ENCODE results near the gene HOXA6. TPM values are rescaled to one million over a fixed set of nuclear protein-coding genes. Genes with fewer than 3 reads are reported as not detected.

Gene HOXA6
- total and polyA plus RNA-seq, 10 of the 15 experiments (the other 5 are each of a cell fraction or from before 2014, with no cell fraction given), result 0.08 TPM; not detected in 9

DNA sequence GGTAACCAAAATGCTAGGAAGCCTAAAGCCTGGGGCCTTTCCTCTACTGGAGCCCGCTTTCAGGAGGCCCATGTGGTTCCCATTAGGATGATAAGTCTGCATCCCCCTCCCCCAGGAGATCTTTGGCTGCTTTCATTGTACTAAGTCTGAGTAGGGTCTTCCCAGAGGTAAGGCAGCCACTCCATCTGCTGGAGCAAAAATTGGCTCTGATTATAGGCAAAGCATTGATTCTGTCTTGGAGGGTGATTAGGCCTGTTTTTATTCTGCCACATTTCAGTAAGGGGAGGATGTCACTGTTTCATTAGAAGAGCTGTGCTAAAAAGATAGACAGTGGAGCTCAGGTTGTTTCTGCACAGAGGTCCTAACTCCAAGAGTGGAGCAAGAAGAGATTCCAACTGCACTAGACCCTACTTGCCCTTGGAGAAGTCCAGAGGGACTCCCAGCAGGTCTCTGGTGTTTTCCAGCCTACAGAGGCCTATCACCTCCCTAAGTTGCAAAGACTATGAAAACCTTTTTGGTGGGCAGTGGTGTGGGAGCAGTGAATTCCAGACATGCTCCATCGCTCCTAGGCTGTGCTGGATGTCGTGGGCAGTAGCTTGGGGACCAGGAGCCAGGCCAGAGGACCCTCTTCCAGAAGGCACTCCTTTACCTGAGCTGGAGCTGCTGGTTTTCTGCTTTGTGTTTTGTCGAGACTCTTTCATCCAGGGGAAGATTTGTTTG is 37.9 kb downstream of the HOXA6 start (continued):
- TF ChIP-seq, protein P1, sequence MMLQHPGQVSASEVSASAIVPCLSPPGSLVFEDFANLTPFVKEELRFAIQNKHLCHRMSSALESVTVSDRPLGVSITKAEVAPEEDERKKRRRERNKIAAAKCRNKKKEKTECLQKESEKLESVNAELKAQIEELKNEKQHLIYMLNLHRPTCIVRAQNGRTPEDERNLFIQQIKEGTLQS (IDR thresholded peaks at IDR 0.05; ENCODE audit: borderline replicate concordance, extremely low read depth, low read depth, low read length), result no peak
- TF ChIP-seq CHD4 (IDR thresholded peaks at IDR 0.05) (no peak), RB1 (IDR thresholded peaks at IDR 0.05; ENCODE audit: borderline replicate concordance) (no peak), MYB (IDR thresholded peaks at IDR 0.05; ENCODE audit: borderline replicate concordance, low read depth, low read length) (no peak), SREBF1 (IDR thresholded peaks at IDR 0.05; ENCODE audit: low read length) (no peak), MTA2 (IDR thresholded peaks at IDR 0.05; ENCODE audit: low read depth) (no peak), HDGF (IDR thresholded peaks at IDR 0.05) (no peak)
- TF ChIP-seq, protein P2, sequence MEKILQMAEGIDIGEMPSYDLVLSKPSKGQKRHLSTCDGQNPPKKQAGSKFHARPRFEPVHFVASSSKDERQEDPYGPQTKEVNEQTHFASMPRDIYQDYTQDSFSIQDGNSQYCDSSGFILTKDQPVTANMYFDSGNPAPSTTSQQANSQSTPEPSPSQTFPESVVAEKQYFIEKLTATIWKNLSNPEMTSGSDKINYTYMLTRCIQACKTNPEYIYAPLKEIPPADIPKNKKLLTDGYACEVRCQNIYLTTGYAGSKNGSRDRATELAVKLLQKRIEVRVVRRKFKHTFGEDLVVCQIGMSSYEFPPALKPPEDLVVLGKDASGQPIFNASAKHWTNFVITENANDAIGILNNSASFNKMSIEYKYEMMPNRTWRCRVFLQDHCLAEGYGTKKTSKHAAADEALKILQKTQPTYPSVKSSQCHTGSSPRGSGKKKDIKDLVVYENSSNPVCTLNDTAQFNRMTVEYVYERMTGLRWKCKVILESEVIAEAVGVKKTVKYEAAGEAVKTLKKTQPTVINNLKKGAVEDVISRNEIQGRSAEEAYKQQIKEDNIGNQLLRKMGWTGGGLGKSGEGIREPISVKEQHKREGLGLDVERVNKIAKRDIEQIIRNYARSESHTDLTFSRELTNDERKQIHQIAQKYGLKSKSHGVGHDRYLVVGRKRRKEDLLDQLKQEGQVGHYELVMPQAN (conservative IDR thresholded peaks at IDR 0.05), result no peak
- TF ChIP-seq, protein P3, sequence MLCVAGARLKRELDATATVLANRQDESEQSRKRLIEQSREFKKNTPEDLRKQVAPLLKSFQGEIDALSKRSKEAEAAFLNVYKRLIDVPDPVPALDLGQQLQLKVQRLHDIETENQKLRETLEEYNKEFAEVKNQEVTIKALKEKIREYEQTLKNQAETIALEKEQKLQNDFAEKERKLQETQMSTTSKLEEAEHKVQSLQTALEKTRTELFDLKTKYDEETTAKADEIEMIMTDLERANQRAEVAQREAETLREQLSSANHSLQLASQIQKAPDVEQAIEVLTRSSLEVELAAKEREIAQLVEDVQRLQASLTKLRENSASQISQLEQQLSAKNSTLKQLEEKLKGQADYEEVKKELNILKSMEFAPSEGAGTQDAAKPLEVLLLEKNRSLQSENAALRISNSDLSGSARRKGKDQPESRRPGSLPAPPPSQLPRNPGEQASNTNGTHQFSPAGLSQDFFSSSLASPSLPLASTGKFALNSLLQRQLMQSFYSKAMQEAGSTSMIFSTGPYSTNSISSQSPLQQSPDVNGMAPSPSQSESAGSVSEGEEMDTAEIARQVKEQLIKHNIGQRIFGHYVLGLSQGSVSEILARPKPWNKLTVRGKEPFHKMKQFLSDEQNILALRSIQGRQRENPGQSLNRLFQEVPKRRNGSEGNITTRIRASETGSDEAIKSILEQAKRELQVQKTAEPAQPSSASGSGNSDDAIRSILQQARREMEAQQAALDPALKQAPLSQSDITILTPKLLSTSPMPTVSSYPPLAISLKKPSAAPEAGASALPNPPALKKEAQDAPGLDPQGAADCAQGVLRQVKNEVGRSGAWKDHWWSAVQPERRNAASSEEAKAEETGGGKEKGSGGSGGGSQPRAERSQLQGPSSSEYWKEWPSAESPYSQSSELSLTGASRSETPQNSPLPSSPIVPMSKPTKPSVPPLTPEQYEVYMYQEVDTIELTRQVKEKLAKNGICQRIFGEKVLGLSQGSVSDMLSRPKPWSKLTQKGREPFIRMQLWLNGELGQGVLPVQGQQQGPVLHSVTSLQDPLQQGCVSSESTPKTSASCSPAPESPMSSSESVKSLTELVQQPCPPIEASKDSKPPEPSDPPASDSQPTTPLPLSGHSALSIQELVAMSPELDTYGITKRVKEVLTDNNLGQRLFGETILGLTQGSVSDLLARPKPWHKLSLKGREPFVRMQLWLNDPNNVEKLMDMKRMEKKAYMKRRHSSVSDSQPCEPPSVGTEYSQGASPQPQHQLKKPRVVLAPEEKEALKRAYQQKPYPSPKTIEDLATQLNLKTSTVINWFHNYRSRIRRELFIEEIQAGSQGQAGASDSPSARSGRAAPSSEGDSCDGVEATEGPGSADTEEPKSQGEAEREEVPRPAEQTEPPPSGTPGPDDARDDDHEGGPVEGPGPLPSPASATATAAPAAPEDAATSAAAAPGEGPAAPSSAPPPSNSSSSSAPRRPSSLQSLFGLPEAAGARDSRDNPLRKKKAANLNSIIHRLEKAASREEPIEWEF (IDR thresholded peaks at IDR 0.05; ENCODE audit: insufficient replicate concordance, low read depth, low read length), result no peak
- TF ChIP-seq, protein P4, sequence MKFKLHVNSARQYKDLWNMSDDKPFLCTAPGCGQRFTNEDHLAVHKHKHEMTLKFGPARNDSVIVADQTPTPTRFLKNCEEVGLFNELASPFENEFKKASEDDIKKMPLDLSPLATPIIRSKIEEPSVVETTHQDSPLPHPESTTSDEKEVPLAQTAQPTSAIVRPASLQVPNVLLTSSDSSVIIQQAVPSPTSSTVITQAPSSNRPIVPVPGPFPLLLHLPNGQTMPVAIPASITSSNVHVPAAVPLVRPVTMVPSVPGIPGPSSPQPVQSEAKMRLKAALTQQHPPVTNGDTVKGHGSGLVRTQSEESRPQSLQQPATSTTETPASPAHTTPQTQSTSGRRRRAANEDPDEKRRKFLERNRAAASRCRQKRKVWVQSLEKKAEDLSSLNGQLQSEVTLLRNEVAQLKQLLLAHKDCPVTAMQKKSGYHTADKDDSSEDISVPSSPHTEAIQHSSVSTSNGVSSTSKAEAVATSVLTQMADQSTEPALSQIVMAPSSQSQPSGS (IDR thresholded peaks at IDR 0.05; ENCODE audit: low read length), result no peak
- TF ChIP-seq, protein P5, sequence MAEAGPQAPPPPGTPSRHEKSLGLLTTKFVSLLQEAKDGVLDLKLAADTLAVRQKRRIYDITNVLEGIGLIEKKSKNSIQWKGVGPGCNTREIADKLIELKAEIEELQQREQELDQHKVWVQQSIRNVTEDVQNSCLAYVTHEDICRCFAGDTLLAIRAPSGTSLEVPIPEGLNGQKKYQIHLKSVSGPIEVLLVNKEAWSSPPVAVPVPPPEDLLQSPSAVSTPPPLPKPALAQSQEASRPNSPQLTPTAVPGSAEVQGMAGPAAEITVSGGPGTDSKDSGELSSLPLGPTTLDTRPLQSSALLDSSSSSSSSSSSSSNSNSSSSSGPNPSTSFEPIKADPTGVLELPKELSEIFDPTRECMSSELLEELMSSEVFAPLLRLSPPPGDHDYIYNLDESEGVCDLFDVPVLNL (IDR thresholded peaks at IDR 0.05; ENCODE audit: low read depth, low read length), result no peak

Measured in GM12878 (cell line).